HPDE6-E6E7 (cell line): ENCODE results near the gene GALNT7.

ENCODE experiments used
- DNase-seq: peaks from one replicate; pipeline ENCODE4 v3.0.0; 2011; ENCODE audit warnings: missing footprints; ENCODE audit errors: extremely low spot score

The GALNT7 gene

DNA sequence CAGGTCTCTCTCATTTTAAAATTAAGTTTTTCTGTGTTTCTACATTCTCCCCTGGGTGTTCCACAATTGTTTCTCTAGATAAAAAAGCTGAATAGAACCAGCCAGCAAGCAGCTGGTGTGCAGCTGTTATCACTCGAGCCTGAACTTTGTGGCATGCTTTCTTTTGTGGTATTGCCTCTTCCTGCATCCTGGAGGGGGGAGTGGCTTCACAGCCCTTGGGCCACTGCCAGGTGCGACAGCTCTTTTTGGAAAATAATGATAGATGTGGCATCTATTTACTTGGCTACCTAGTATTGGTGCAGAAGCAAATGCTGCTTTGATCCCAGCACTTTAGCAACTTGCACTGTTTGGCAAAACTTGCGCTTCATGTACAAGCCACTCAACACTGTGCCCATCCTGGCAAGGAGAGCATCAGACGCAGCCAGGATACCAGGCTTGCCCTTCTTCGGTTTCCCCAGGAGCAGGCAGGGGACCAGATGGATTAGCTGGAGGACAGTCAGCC is 96.1 kb downstream of the GALNT7 start:
- DNase-seq: no peak

DNA sequence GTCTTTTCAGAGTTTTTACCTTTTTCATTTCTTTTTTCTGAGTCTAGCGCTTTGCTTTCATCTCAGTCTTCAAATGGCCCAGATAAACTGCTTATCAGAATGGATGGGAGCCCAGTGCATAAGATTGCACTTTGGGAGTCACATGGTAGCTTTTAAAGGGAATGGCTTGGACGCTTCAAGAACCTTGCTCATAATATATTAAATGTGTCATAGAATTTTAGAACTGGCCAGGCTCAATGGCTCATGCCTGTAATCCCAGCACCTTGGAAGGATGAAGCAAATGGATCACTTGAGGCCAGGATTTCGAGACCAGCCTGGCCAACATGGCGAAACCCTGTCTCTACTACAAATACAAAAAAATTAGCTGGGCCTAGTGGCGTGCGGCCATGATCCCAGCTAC is 97.1 kb downstream of the GALNT7 start:
- DNase-seq: no peak

DNA sequence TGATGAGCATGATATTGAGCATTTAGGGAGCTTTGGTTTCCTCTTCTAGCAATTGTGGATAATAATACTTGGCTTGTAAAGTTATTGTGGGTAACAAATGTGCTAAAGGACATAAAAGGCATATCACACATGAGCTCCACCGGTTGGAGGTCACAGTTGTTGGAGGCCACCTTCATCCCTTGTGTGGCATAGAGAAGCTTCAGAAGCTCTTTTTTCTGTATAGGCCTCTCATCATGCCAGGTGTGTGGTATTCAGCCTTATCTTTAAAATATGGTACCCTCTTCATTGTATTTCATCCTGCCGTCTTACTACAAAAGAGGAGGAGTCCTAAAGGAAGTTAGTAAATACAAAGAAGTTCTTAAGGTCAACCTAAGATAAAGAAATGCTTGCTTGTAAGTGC is 99.1 kb downstream of the GALNT7 start:
- no peak for DNase-seq

GRCh38 chr4:173269280-173269679 is 100.7 kb downstream of the GALNT7 start:
- no peak for DNase-seq

GRCh38 chr4:173270312-173271027 is 101.9 kb downstream of the GALNT7 start:
- no peak for DNase-seq

GRCh38 chr4:173272314-173272713 is 103.7 kb downstream of the GALNT7 start:
- DNase-seq: no peak

GRCh38 chr4:173272996-173273395 is 104.4 kb downstream of the GALNT7 start:
- no peak for DNase-seq

DNA sequence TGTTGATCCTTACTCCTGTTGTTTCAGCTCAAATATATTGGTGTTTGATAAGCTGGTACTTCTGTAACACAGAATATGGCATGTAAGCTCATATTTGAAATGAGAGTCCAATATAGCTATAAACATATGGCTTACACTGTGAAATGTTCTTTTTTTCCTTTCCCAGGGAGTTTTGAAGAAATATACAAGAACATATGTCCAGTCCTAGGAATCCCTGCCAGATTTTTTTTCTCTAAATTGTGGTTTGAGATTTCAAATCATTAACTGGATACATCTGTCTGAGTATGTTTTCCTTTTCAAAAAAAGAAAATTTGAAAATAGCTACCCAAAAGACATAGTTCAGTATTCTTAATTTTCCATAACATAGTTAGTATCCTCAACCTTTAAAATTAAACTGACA is 105.3 kb downstream of the GALNT7 start:
- no peak for DNase-seq

- no peak for DNase-seq
Measured at GRCh38 chr4:173274744-173275143, 106.1 kb downstream of the GALNT7 start.

DNA sequence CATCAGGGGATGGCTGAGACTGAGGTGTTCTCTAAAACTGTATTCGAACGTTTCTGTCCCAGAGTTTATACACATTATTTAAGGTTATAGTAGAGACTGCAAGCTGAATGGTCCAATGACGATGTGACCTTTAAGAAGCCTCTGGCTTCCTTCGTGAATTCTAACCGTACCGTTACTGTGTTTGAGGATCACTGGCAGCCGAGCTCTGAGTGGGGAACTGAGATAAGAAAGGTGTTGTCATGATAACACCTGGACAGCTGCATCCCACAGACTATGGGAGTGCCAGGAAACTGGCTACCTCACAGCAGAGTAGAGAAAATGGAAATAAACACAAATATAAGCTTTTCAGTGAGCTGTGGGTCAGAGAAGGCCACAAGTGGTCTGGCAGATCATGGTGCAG is 106.5 kb downstream of the GALNT7 start:
- no peak for DNase-seq

DNA sequence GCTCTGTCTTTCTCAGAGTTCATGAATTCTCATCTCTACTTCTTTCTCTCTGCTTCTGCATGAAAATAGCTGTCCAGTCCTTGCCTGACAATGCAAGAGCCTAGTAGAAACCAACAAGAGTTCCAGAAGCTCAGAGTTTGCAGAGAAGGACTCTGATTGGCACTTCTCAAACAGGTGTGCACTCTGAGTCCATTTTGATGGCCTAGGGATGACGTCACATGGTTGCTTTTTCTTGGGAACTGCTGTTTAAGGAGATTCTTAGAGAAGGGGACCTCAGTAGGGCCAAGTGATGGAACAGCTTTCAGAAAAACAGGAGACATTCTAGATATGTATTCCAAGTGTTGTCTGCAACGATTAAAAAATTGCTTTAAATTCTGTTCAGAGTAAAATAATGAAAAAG is 108.7 kb downstream of the GALNT7 start:
- DNase-seq: no peak

DNA sequence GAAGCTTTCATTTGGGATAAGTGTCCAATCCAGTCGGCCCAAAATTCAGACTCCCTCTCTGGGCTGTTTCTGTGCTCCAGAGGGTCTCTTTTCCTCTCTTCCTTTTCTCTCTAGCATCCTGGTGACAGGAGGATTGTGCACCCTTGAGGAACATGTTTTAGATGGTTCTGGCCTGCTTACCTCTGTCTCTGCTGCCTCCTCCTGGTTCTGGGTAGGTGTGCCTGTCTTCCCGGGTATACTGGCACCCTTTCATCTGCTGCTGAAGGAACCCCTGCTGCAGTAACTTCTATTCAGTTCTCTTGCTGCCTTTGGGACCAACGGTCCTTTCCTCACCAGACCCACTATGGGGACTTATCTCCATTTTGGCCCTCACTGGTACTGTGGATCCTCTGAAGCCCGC is 112.4 kb downstream of the GALNT7 start:
- DNase-seq: no peak

- no peak for DNase-seq
Measured at GRCh38 chr4:173281406-173282255, 113.0 kb downstream of the GALNT7 start.

GRCh38 chr4:173282256-173282562 is 113.6 kb downstream of the GALNT7 start:
- DNase-seq: no peak

DNA sequence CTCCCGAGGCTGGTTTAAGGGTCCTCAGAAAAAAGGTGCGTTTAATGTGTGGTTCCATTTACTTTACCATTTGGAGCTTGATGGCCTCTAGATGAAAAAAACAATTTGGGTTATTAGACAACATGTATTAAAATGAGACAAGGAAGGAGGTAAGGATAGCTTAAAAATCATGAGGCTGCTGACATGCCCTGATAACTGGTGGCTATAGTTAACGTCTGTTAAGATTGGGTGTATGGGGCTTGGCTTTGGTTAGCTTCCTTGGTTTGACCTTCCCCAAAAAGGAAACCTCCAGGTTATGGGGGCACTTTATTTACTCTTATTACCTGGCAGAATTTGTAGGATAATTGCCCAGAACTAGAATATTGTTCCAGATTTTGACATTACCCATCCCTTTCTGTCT is 114.0 kb downstream of the GALNT7 start:
- no peak for DNase-seq

DNA sequence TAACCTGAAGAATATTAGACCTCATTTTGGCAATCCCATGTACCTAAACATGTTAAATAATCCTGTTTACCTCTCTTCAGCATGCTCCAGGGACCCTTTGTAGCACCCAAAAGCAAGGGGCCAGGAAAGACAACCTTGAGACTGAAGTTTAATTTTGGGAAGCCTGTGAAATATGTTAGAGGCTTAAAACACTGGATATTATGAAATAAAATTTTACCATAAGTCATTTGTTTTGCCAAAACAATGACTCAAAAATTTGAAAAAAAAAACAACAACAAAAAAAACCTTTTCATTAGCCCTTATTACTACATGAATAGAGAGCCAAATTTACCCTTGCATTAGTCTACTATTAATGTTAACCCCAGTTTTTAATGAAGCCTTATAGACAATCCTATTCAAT is 115.9 kb downstream of the GALNT7 start:
- DNase-seq: no peak

- DNase-seq: no peak
Measured at GRCh38 chr4:173287486-173287885, 118.9 kb downstream of the GALNT7 start.

- no peak for DNase-seq
Measured at GRCh38 chr4:173288296-173288695, 119.7 kb downstream of the GALNT7 start.

GRCh38 chr4:173288698-173289352 is 120.2 kb downstream of the GALNT7 start:
- DNase-seq: no peak

DNA sequence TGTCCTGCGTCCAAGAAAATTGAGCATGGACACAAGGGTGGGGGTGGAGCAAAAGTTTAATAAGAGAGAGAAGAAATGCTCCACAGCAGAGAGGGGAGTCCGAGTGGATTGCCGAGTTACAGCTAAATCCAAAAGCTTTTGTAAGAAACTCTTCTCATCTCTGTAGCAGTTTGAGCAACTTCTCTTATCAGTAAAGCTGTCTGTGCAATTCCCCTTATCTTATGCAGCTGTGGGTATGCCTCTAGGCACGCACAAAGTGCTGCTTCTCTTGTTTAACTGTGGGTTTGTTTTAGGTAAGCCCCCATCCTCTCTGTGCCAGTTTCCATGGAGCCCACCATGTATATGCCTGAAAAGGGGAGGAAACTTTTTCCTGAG is 120.7 kb downstream of the GALNT7 start:
- DNase-seq: no peak

DNA sequence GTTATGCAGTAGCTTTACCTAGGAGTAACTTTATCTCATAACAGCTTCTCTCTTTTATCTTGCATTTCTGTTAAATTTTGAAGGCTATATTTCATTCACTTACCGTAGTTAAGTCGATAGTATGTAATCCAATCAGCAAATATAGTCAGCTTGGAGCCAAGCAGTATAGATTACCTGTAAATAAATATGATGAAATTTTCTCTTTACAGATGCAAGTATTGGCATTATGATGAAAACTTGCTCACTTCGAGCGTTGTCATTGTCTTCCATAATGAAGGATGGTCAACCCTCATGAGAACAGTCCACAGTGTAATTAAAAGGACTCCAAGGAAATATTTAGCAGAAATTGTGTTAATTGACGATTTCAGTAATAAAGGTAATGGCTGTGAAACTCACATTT is 123.3 kb downstream of the GALNT7 start:
- DNase-seq: no peak

DNA sequence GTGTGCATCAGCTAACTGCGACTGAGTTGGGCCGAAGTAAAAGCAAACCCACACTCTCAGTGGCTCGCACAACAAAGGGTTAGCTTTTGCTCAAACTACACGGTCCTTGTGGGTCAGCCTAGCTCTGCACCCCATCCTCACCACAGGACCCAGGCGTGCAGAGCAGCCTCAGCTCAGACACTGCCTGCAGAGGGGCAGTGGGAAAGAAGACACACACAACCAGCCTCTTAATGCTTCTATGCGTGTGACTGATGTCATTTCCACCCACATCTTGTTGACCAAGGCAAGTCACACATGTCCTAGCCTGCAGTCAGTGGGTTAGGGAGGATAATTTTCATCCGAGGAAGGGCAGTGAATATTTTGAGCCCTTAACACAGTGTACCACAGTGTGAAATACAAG is 125.1 kb downstream of the GALNT7 start:
- no peak for DNase-seq

DNA sequence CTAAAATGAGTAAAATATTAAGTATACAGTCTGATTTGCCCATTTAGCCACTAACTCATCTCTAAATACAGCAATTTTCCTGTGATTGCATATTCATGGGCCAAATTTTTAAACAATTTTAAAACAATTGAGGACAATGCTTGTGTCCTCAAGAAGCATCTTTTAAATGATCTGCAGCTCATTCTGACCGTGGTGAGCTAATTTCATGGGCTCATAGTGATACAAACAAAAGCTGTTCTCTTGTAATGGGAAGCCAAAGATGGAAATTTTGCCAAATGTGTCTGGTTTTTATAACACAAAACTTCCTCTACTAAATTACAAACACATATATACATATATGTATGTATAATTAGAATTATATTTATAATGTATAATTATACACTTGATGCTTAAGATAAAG is 125.8 kb downstream of the GALNT7 start:
- DNase-seq: no peak
